H54 (cell line): ENCODE measurements around the gene BSCL2.
"Not testable (repeated sequence)": the region's sequence is repeated elsewhere in the genome, so short reads cannot be mapped to it uniquely, and the experiment has no call there.

Source experiments
- DNase-seq: peaks from one replicate; pipeline ENCODE4 v3.0.0; 2011; ENCODE audit warnings: low spot score, mixed read lengths; ENCODE audit not compliant: insufficient read length
- FAIRE-seq: peaks from 3 replicates; lab custom pipeline; 2011; peaks lifted over from hg19 to GRCh38; lab: Jason Lieb, UNC
- POLR2A ChIP-seq: IDR thresholded peaks from 2 replicates; pipeline ENCODE4 v1.6.1; 2011; ENCODE audit warnings: low read depth, mild to moderate bottlenecking, low read length

Gene BSCL2

DNA sequence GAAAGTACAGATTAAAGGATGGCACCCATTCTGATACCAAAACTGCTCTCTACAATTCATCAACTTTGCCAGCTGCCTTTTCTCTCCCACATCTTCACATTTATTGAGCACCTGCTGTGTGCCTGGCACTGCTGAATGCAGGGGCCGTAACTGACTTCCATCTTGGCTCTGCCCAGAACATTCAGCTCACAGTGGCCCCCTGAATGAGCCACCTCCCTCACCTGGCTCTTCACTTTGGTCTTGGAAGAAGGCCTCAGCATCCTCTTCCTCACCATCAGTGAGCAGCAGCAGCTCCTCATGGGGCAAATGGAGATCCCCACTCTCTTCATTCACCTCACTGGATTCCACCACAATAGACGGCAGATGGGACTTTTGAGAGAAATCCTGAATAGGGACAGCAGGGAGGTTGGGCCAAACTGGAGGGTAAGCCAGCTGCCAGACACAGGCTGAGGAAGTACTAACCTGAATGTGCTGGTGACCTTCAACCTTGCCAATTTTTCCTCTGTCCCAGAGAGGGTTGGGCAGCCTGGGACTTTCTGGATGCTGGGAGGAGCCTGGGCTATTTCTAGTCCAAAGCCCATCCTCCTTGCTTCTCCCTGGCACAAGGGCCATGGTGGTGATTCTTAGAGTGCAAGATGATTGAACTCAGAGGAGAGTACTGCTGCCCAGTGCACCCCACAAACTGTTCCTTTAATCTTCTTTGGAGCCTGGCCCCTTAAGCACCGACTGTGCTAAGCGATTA lies 37.6 kb downstream of the BSCL2 start:
- TF ChIP-seq POLR2A: no peak
- FAIRE-seq (no peak), DNase-seq (no peak)

DNA sequence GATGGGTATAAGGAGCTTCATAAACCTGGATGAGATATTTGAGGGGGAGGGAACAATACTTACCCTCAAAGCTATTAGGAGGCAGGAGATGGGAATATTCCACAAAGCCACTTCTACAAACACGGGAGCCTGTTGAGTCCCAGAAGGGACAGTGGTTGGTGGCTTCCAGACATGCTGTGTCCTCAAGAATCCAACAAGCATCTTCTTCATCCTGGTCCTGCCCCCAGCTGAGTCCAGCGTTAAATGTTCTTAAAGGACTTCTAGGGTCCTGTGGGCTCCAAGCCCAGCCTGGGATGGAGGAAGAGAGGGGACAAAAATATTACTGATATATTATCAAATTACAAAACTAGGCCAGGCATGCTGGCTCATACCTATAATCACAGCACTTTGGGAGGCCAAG lies 39.8 kb downstream of the BSCL2 start:
- no peak for DNase-seq
- no peak for FAIRE-seq
- no peak for TF ChIP-seq POLR2A

DNA sequence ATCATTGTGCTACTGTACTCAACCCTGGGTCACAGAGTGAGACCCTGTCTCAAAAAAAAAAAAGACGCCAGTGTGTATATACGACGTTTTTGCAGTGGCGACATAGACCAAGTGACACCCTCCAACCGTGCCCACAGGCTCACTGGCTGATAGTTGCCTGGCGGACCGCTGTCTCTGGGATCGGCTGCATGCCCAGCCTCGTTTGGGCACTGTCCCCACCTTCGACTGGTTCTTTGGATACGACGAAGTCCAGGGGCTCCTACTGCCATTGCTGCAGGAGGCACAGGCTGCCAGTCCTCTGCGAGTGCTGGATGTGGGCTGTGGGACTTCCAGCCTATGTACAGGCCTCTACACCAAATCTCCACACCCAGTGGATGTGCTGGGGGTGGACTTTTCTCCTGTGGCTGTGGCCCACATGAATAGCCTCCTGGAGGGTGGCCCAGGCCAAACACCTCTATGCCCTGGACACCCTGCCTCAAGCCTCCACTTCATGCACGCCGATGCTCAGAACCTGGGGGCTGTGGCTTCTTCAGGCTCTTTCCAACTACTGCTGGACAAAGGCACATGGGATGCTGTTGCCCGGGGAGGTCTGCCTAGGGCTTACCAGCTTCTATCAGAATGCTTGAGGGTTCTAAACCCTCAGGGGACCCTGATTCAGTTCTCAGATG lies 40.8 kb downstream of the BSCL2 start:
- no peak for DNase-seq
- FAIRE-seq: no peak
- no peak; the same call in 1 of the 2 replicates for TF ChIP-seq POLR2A

DNA sequence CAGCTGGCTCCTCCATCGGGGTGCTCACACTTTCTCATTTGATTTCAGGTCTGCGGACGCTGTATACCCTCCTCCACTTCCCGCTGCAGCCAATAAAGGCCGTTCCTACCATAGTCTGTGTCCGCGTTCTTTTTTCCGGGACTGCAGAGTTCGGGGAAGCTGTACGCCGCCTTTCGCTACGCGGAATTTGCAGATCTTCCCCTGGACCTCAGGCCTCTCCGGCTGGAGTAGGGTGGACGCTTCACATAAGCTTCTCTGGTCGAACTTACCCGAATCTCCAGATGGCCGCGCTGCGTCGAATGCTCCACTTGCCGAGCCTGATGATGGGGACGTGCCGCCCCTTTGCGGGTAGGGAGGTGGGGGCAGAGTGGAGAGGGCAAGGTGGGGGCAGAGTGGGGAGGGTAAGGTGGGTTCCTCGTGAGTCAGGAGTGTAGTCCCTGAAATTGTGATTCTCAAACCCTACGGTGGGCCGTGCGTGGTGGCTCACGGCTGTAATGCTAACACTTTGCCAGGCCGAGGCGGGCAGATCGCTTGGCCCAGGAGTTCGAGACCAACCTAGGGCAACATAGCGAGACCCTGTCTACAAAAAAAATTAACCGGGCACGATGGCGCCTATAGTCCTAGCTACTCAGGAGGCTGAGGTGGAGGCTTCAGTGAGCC lies 41.5 kb downstream of the BSCL2 start:
- TF ChIP-seq POLR2A: peak; percentile 31
- no peak for DNase-seq
- no peak for FAIRE-seq

DNA sequence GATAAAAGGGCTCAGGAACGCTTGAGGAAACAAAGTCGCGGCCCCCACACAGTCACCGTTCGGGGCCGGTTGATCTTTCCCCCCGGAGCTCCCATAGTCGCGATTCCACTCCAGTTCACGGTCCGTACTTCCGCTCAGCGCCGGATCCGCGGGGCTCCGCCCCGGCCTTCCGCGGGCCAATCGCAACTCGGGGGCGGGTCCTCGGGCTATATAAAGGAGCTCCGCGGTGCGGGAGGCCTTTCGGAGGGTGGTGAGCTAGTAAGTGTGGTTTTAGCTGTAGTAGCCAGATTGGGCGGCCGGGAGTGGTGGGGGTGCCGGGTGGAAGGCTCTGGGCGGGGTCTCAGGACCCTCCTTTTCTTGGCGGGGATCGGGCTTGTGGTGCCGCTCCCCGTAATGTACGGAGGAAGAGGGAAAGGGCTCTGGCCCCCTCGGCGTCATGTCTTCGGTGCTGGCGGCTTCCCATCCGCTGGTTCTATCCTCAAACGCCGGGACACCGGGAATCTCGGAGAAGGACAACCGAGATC lies 42.1 kb downstream of the BSCL2 start, which contains the start of the genes C11orf98 and CSKMT:
Gene C11orf98 (minus strand): TSS at position 136 of the 524 bp plus-strand sequence. CDS start 41 bp downstream, at position 95.
Gene CSKMT (plus strand): TSS at position 238 of the 524 bp plus-strand sequence. CDS start 568 bp downstream, outside the sequence.
- FAIRE-seq: no peak
- TF ChIP-seq POLR2A: peak; percentile 98
- DNase-seq: peak; percentile 89

DNA sequence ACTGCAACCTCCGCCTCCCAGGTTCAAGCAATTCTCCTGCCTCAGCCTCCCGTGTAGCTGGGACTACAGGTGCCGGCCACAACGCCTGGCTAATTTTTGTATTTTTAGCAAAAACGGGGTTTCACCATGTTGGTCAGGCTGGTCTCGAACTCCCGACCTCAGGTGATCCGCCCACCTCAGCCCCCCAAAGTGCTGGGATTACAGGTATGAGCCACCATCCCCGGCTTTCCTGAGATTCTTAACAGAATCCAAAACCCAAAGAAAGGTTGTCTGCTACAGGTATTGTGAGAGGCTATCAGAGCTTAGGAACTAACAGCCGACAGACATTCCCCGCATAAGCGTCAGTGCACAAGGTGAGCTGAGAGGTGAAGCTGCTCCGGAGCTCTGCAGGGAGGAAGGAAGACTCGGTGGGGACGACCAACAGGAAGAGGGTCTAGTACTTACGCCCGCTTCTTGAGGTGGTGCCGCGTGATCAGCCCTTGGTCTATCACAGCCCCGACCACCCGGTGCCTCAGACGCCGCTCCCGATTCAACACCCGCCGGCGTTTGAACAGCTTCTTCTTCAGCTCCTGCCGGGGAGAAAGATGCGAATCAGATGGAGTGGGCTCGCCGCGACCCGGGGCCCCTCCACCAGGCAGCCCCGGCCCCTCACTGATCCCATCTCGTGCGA lies 42.7 kb downstream of the BSCL2 start:
- peak; percentile 42 for DNase-seq

DNA sequence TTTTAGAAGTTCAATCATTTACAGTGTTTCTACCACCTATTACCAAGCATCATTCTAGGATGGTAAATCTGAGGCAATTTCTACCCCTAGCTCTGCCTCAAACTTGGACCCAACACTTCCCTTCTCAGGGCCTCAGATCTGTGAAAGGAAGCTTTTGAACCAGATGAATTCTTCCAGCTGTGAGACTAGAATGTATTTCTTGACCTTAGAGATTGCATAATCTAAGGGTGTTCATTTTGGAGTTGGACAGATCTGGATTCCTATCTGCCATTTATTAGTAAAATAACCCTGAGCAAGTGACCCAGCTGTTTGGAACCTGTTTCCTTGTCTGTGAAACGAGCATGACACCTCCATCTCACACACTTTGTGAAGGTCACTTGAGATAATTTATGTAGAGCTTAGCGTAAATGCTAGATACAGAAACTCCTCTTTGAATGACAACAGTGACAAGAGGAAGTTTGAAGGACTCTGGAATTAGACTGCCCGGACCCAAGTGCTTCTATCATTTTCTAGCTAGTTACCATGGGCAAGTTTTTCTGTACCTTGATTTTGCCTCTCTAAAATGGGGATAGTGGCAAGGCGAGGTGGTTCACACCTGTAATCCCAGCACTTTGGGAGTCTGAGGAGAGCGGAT lies 50.3 kb downstream of the BSCL2 start:
- no peak for TF ChIP-seq POLR2A
- no peak for DNase-seq
- no peak for FAIRE-seq

More for the DNA sequence above, 42.7 kb downstream of the BSCL2 start:
- no peak for TF ChIP-seq POLR2A
- FAIRE-seq: no peak

DNA sequence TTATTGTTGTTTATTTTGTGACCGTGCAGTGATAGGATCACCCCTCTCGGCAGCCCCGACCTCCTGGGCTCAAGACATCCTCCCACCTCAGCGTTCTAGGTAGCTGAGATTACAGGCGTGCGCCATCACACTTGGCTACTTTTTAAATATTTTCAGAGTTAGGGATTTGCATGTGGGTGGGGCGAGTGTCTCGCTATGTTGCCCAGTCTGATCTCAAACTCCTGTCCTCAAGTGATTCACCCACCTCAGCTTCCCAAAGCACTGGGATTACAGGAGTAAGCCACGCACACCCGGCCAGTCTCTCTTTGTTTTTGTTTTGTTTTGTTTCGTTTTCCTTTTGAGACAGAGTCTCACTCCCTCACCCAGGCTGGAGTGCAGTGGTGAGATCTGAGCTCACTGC lies 52.9 kb downstream of the BSCL2 start:
- FAIRE-seq (no peak), DNase-seq (no peak)
- TF ChIP-seq POLR2A: no peak

DNA sequence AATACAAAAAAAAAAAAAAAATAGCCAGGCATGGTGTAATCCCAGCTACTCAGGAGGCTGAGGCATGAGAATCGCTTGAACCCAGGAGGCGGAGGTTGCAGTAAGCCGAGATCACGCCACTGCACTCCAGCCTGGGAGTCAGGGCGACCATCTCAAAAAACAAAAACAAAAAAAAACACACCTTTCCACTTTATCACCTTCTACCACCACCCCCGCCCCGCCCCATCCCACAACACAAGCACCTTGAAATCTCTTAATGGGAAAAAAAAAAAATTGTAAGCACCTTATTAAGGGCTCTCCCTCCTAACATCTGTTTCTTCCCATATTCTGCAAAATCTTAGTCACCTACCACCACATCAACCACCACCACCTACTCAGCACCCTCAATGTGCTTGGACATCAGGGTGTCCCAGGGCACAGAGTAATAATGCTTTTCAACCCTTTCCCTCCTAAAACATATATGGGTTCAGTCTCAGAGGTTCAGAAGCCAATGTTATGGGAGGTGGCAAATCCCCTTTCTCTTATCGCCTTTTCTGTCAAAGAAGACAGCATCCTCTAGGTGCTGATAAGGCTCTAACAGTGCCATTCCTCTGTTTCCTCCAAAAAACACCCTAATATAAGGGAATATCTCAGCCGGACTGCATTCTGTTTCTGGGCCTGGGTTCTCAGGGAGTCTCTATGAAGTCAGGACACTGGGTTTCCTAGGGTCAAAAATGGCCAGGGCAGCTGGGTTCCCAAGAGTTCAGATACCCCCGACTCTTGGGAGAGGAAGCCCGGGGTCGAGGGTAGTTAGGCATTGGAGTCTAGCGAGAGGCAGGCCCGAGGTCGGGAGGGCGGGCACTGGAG lies 54.8 kb downstream of the BSCL2 start:
- FAIRE-seq: no peak
- no peak for DNase-seq
- no peak for TF ChIP-seq POLR2A

DNA sequence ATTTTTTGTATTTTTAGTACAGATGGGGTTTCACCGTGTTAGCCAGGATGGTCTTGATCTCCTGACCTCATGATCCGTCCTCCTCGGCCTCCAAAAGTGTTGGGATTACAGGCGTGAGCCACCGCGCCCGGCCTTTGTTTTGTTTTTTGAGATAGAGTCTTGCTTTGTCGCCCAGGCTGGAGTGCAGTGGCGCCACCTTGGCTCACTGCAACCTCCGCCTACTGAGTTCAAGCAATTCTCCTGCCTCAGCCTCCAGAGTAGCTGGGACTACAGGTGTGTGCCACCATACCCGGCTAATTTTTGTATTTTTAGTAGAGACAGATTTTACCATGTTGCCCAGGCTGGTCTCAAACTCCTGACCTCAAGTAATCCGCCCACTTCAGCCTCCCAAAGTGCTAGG lies 56.9 kb downstream of the BSCL2 start:
- not testable (repeated sequence) for DNase-seq, FAIRE-seq

DNA sequence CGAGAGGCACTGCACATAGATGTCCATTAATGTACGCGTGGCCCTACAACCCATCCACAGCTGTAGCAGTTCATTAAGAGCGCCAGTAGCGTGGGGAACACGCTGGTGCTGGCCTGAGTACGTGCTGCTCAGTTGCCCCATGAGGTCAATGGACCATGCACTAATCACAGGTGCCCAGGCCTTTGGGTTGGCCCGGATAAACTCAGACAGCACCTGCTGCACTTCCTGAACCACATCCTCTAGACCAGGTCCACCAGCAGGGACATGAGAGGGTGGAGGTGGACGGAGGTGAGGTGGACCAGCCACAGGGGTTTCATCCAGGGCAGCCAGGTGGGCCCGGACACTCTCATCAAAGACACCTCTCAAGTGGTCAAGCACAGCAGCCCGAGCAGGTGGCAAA lies 57.7 kb downstream of the BSCL2 start:
- no peak for TF ChIP-seq POLR2A
- DNase-seq: no peak
- FAIRE-seq: no peak

DNA sequence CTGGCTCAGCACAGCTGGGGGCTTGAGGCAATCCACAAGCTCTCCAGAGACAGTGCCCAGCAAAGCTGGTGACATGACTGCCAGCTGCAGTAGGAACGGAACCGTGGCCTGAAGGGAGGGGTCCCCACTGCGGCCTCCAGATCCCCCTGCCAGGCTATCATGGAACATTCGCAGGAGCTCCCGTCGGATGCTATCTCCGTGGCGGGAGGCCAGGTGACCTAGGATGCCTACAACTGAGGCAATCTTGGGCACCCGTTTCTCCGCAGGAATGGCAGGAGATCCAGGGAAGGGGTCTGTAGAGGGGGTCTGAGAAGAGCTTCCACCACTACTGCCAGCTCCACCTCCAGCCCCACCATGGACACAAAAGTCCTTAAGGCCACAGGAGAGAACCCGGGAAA lies 58.3 kb downstream of the BSCL2 start:
- DNase-seq (no peak), FAIRE-seq (no peak)
- TF ChIP-seq POLR2A: no peak
